Activated T-cell treated with anti-CD3 and anti-CD28 coated beads, Interleukin-2, amount 50 U/mL, for 72 hours (primary cell): ENCODE data around the gene LSM11. TPM values are rescaled to one million over a fixed set of nuclear protein-coding genes. Genes with fewer than 3 reads are reported as not detected.

Experiments
- ATAC-seq, 2 donors: fragments of 150-1000 bp; cut with Tn5 transposase; replicated peaks in 1 of 2; 2 replicates each; pipeline ENCODE4 v1.10.0; 2021; ENCODE audit warnings: moderate library complexity in 2 of 2, mild to moderate bottlenecking in 1 of 2
- DNase-seq, 2 donors: peaks; one replicate each; pipeline ENCODE4 v3.0.0; 2021 to 2022; ENCODE audit warnings: mixed read lengths in 1 of 2
- H3K27ac Mint-ChIP-seq: one replicate; pipeline ENCODE4 v1.8.0; 2022; ENCODE audit warnings: mild to moderate bottlenecking, moderate library complexity, mixed read lengths
- H3K27me3 Mint-ChIP-seq: one replicate; pipeline ENCODE4 v1.8.0; 2022; ENCODE audit warnings: low read depth, mixed read lengths
- H3K36me3 Mint-ChIP-seq, 2 donors: one replicate each; pipeline ENCODE4 v1.8.0; 2022; ENCODE audit warnings: mixed read lengths in 2 of 2, mild to moderate bottlenecking in 1 of 2; ENCODE audit not compliant: insufficient read depth in 2 of 2
- H3K4me1 Mint-ChIP-seq: one replicate; pipeline ENCODE4 v1.8.0; 2022; ENCODE audit warnings: low read depth, mixed read lengths
- H3K4me3 Mint-ChIP-seq, 2 donors: one replicate each; pipeline ENCODE4 v1.8.0; 2022; ENCODE audit warnings: mild to moderate bottlenecking in 2 of 2, mixed read lengths in 2 of 2, moderate library complexity in 2 of 2
- H3K9me3 Mint-ChIP-seq, 2 donors: one replicate each; pipeline ENCODE4 v1.8.0; 2022; ENCODE audit warnings: mixed read lengths in 2 of 2
- total RNA-seq, 2 donors: library from RNA; stranded (reverse); gene quantifications; one replicate each; pipeline ENCODE4 v1.2.3, GENCODE V29; 2022

LSM11 gene
- total RNA-seq, 2 donors from 2014 or later: 6.7 to 7.4 TPM

DNA sequence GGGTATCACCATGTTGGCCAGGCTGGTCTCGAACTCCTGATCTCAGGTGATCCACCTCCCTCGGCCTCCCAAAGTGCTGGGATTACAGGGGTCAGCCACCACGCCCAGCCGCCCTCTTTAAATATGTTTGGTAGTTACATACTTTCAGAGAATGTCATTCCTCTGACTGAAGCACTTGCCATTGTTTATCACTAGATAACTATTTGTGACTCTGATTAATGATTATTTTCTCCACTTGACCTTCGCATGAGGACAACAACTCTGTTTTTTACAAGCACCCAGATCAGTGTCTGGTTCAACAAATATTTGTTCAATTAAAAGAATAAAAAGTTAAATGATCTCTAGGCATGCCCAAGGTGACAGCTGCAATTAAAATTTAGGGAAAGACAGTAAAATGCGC lies 59.2 kb downstream of the LSM11 start:
- Mint-ChIP-seq H3K36me3 (peaks cover 0 to 10% of the 10 kb centered on the region in 2 donors), H3K27ac (no peak overlapping the region)

GRCh38 chr5:157808043-157808442 lies 64.5 kb downstream of the LSM11 start:
- Mint-ChIP-seq H3K36me3 (peaks cover 5 to 31% of the 10 kb centered on the region in 2 donors), H3K4me1 (peaks cover 6% of the 10 kb centered on the region), H3K9me3 (no peaks in the 10 kb centered on the region), H3K4me3 (no peak overlapping the region), H3K27me3 (no peaks in the 10 kb centered on the region), H3K27ac (no peak overlapping the region)
- ATAC-seq (no peak), DNase-seq (no peak)

More for the DNA sequence above, 59.2 kb downstream of the LSM11 start:
- Mint-ChIP-seq H3K4me1 (peaks cover 5% of the 10 kb centered on the region), H3K27me3 (no peaks in the 10 kb centered on the region), H3K9me3 (no peaks in the 10 kb centered on the region), H3K4me3 (no peak overlapping the region)
- no peak for DNase-seq
- no peak for ATAC-seq

Other genes with a start within 250 kb of the LSM11 start
- 100 to 1,000 TPM in 1 of 2 donors, 10 to 100 TPM in 1; 50.2 to 127 TPM for gene ADAM19, start 167.9 kb upstream of the LSM11 start, total RNA-seq
- 1 to 10 TPM in 1 of 2 donors, under 1 TPM in 1; 0.34 to 2.0 TPM for gene SOX30, start 91.3 kb upstream of the LSM11 start, total RNA-seq
- not detected for gene C5orf52, start 72.2 kb upstream of the LSM11 start, total RNA-seq
- 10 to 100 TPM; 33.4 to 35.7 TPM for gene THG1L, start 12.3 kb upstream of the LSM11 start, total RNA-seq
- gene CLINT1, start 115.4 kb downstream of the LSM11 start, total RNA-seq: 10 to 100 TPM; 60.7 to 66.0 TPM